Neural progenitor cell (in vitro differentiated cells): ENCODE results near the gene MSRB2. TPM values are rescaled to one million over a fixed set of nuclear protein-coding genes. Genes with fewer than 3 reads are reported as not detected.
A peak's percentile ranks its signal among the peaks of the same experiment; 100 is the strongest.

Source experiments
- DNase-seq: peaks from one replicate; pipeline ENCODE4 v3.0.0-alpha.2; 2016; ENCODE audit warnings: low spot score
- H2AFZ ChIP-seq: fragments of 200-600 bp; sonication (generic); replicated peaks from 2 replicates; pipeline ENCODE4 v1.6.1; 2016; ENCODE audit warnings: antibody characterized with exemption
- H3F3A ChIP-seq: fragments of 200-600 bp; sonication (generic); 2 replicates; pipeline ENCODE4 v1.6.1; 2016; ENCODE audit warnings: antibody characterized with exemption, low read depth
- H3K27ac ChIP-seq: fragments of 200-600 bp; sonication (generic); 2 replicates; pipeline ENCODE4 v1.5.1; 2016; ENCODE audit warnings: mild to moderate bottlenecking
- H3K27me3 ChIP-seq: fragments of 200-600 bp; sonication (generic); 2 replicates; pipeline ENCODE4 v1.6.1; 2016; ENCODE audit warnings: mild to moderate bottlenecking, moderate library complexity
- H3K36me3 ChIP-seq: fragments of 200-600 bp; sonication (generic); 2 replicates; pipeline ENCODE4 v1.5.1; 2016
- H3K4me1 ChIP-seq: fragments of 200-600 bp; sonication (generic); 2 replicates; pipeline ENCODE4 v1.6.1; 2016; ENCODE audit warnings: mixed run types
- H3K4me2 ChIP-seq: fragments of 200-600 bp; sonication (generic); 2 replicates; pipeline ENCODE4 v1.6.1; 2016
- H3K4me3 ChIP-seq: fragments of 200-600 bp; sonication (generic); 2 replicates; pipeline ENCODE4 v1.5.1; 2016
- H3K79me2 ChIP-seq: fragments of 200-600 bp; sonication (generic); 2 replicates; pipeline ENCODE4 v1.6.1; 2016; ENCODE audit warnings: low read depth
- H3K9ac ChIP-seq: fragments of 200-600 bp; sonication (generic); 2 replicates; pipeline ENCODE4 v1.6.1; 2016
- H3K9me3 ChIP-seq: fragments of 200-600 bp; sonication (generic); 2 replicates; pipeline ENCODE4 v1.5.1; 2016; ENCODE audit warnings: low read depth
- H4K20me1 ChIP-seq: fragments of 200-600 bp; sonication (generic); 2 replicates; pipeline ENCODE4 v1.6.1; 2016; ENCODE audit warnings: low read depth
- H3K27ac Mint-ChIP-seq: 3 replicates; pipeline ENCODE4 v1.8.0; 2021; ENCODE audit warnings: mixed read lengths
- H3K27me3 Mint-ChIP-seq: 2 replicates; pipeline ENCODE4 v1.8.0; 2022; ENCODE audit warnings: low read depth, mild to moderate bottlenecking, inconsistent platforms, moderate library complexity, mixed read lengths; ENCODE audit not compliant: insufficient read depth
- H3K36me3 Mint-ChIP-seq: 3 replicates; pipeline ENCODE4 v1.8.0; 2021; ENCODE audit warnings: mixed read lengths
- H3K4me1 Mint-ChIP-seq: 3 replicates; pipeline ENCODE4 v1.8.0; 2021; ENCODE audit warnings: mixed read lengths
- H3K4me3 Mint-ChIP-seq: 3 replicates; pipeline ENCODE4 v1.8.0; 2021; ENCODE audit warnings: mild to moderate bottlenecking, moderate library complexity, mixed read lengths
- H3K9me3 Mint-ChIP-seq: 3 replicates; pipeline ENCODE4 v1.8.0; 2020; ENCODE audit warnings: mixed read lengths
- CTCF ChIP-seq: fragments of 200-600 bp; sonication (generic); IDR thresholded peaks from 2 replicates; pipeline ENCODE4 v1.5.1; 2017; ENCODE audit warnings: antibody characterized with exemption, mild to moderate bottlenecking
- EZH2 ChIP-seq: fragments of 200-600 bp; sonication (generic); IDR thresholded peaks from 2 replicates; pipeline ENCODE4 v1.6.1; 2017; ENCODE audit warnings: antibody characterized with exemption, mild to moderate bottlenecking, moderate library complexity
- EZH2phosphoT487 ChIP-seq: fragments of 200-600 bp; sonication (generic); IDR thresholded peaks from 2 replicates; pipeline ENCODE4 v1.6.1; 2017; ENCODE audit warnings: antibody characterized with exemption
- total RNA-seq: library from RNA; depleted of rRNA; stranded (reverse); fragments of >200 nt; gene quantifications from 2 replicates; pipeline ENCODE4 v1.2.3, GENCODE V29; 2015; ENCODE audit warnings: low replicate concordance

Gene MSRB2
- total RNA-seq, 1 donor from 2014 or later = 15.2 TPM

- H3K27ac Mint-ChIP-seq = no peak overlapping the region
- H3K9ac ChIP-seq = no peak overlapping the region
- H3K79me2 ChIP-seq = peaks cover 27% of the 10 kb centered on the region
- H3K27me3 Mint-ChIP-seq = no peaks in the 10 kb centered on the region
- H2AFZ ChIP-seq = no peak overlapping the region
- H3K4me3 ChIP-seq = no peak overlapping the region
- peaks cover 18% of the 10 kb centered on the region for H3K4me1 Mint-ChIP-seq
- peaks cover 21% of the 10 kb centered on the region for H3K4me1 ChIP-seq
- H3K9me3 ChIP-seq = no peaks in the 10 kb centered on the region
- peaks cover 4% of the 10 kb centered on the region for H4K20me1 ChIP-seq
- H3K36me3 Mint-ChIP-seq = peaks cover 37% of the 10 kb centered on the region
- no peaks in the 10 kb centered on the region for H3K36me3 ChIP-seq
- DNase-seq = no peak
- H3F3A ChIP-seq = peaks cover 20% of the 10 kb centered on the region
- TF ChIP-seq EZH2 = no peak
- no peak for TF ChIP-seq EZH2phosphoT487
- TF ChIP-seq CTCF = no peak
- no peaks in the 10 kb centered on the region for H3K27me3 ChIP-seq
- no peak overlapping the region for H3K4me3 Mint-ChIP-seq
- H3K4me2 ChIP-seq = peak overlapping the region; percentile 25
- H3K27ac ChIP-seq = no peak overlapping the region
- H3K9me3 Mint-ChIP-seq = peaks cover 25% of the 10 kb centered on the region
Measured at GRCh38 chr10:23099079-23099478, 3.7 kb downstream of the MSRB2 start.

- Histone ChIP-seq H2AFZ (no peak overlapping the region), H3K9ac (no peak overlapping the region), H3K4me2 (peak overlapping the region; percentile 25), H3K79me2 (peaks cover 27% of the 10 kb centered on the region), H3K9me3 (no peaks in the 10 kb centered on the region), H3K27ac (peak overlapping the region; percentile 8), H3K4me3 (no peak overlapping the region), H3K27me3 (no peaks in the 10 kb centered on the region), H3F3A (peaks cover 16% of the 10 kb centered on the region), H4K20me1 (peaks cover 4% of the 10 kb centered on the region), H3K36me3 (no peaks in the 10 kb centered on the region), H3K4me1 (peaks cover 21% of the 10 kb centered on the region)
- TF ChIP-seq EZH2phosphoT487 (no peak), CTCF (no peak), EZH2 (no peak)
- Mint-ChIP-seq H3K4me1 (peaks cover 17% of the 10 kb centered on the region), H3K36me3 (peaks cover 45% of the 10 kb centered on the region), H3K9me3 (peaks cover 25% of the 10 kb centered on the region), H3K27me3 (no peaks in the 10 kb centered on the region), H3K4me3 (no peak overlapping the region), H3K27ac (no peak overlapping the region)
- peak; percentile 24 for DNase-seq
Measured at GRCh38 chr10:23099816-23100215, 4.4 kb downstream of the MSRB2 start.

DNA sequence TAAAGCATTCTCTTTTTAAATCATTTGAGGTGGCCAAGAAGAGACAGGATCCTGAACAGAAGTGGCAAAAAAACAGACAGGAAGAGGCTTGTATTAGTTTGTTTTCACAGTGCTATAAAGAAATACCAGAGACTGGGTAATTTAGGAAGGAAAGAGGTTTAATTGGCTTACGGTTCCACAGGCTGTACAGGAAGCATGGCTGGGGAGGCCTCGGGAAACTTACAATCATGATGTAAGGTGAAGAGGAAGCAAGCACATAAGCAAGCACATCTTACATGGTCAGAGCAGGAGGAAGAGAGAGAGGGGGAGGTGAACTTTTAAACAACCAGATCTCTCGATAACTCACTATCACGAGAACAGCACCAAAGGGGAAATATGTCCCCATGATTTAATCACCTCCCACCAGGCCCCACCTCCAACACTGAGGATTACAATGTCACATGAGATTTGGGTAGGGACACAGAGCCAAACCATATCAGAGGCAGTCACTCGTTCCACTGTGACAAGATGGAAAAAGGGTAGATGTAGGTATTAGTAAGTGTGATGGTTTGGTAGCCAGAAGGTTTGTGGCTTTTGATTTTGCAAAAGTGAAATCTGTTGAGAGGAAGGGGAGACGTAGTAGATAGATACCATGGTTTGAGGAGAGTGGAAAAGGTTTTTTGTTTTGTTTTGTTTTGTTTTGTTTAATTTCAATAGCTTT is 5.1 kb downstream of the MSRB2 start:
- TF ChIP-seq CTCF (no peak), EZH2phosphoT487 (no peak), EZH2 (no peak)
- H3K4me1 Mint-ChIP-seq = peaks cover 15% of the 10 kb centered on the region
- no peak overlapping the region for H3K4me3 Mint-ChIP-seq
- no peaks in the 10 kb centered on the region for H3K27me3 ChIP-seq
- H3F3A ChIP-seq = peaks cover 13% of the 10 kb centered on the region
- H3K9me3 Mint-ChIP-seq = peaks cover 25% of the 10 kb centered on the region
- no peak overlapping the region for H3K9ac ChIP-seq
- no peak overlapping the region for H2AFZ ChIP-seq
- H3K79me2 ChIP-seq = peaks cover 27% of the 10 kb centered on the region
- no peak for DNase-seq
- peaks cover 21% of the 10 kb centered on the region for H3K4me1 ChIP-seq
- no peaks in the 10 kb centered on the region for H3K9me3 ChIP-seq
- H3K4me2 ChIP-seq = peak overlapping the region; percentile 25
- peaks cover 4% of the 10 kb centered on the region for H4K20me1 ChIP-seq
- H3K36me3 Mint-ChIP-seq = peaks cover 51% of the 10 kb centered on the region
- no peak overlapping the region for H3K27ac ChIP-seq
- H3K4me3 ChIP-seq = no peak overlapping the region
- no peak overlapping the region for H3K27ac Mint-ChIP-seq
- no peaks in the 10 kb centered on the region for H3K36me3 ChIP-seq
- no peaks in the 10 kb centered on the region for H3K27me3 Mint-ChIP-seq
